Keratinocyte (primary cell): ENCODE measurements around the gene ALS2. TPM values are rescaled to one million over a fixed set of nuclear protein-coding genes. Genes with fewer than 3 reads are reported as not detected.

Experiments
- DNase-seq: peaks from one replicate; pipeline ENCODE4 v3.0.0-alpha.2; 2011; ENCODE audit warnings: low read depth, missing footprints, low spot score
- FAIRE-seq: peaks from 2 replicates; lab custom pipeline; 2011; peaks lifted over from hg19 to GRCh38; lab: Jason Lieb, UNC
- H2AFZ ChIP-seq: 2 replicates; pipeline ENCODE4 v1.6.0; 2012; ENCODE audit warnings: low read length, control low read depth, inconsistent platforms; ENCODE audit not compliant: control insufficient read depth
- H3K27ac ChIP-seq: 2 replicates; pipeline ENCODE4 v1.5.1; 2011; ENCODE audit warnings: low read length; ENCODE audit not compliant: control insufficient read depth, insufficient read depth
- H3K27me3 ChIP-seq: 3 replicates; pipeline ENCODE4 v1.6.0; 2011; ENCODE audit warnings: low read length; ENCODE audit not compliant: control insufficient read depth, insufficient read depth; ENCODE audit errors: extremely low read depth
- H3K36me3 ChIP-seq, 2 experiments: 2 replicates in 1 of 2; 3 replicates in 1 of 2; pipeline ENCODE4 v1.5.1; 2011; ENCODE audit warnings: low read length in 2 of 2, mild to moderate bottlenecking in 1 of 2; ENCODE audit not compliant: control insufficient read depth in 2 of 2, insufficient read depth in 2 of 2; ENCODE audit errors: extremely low read depth in 1 of 2
- H3K4me1 ChIP-seq: 3 replicates; pipeline ENCODE4 v1.5.1; 2011; ENCODE audit warnings: low read length; ENCODE audit not compliant: control insufficient read depth, insufficient read depth; ENCODE audit errors: extremely low read depth
- H3K4me2 ChIP-seq: 3 replicates; pipeline ENCODE4 v1.6.0; 2011; ENCODE audit warnings: low read depth, low read length; ENCODE audit not compliant: control insufficient read depth, insufficient read depth; ENCODE audit errors: extremely low read depth
- H3K4me3 ChIP-seq, 3 experiments: fragments of 200-600 bp in 1 of 3; sonication (generic) in 1 of 3; 2 replicates in 2 of 3; 3 replicates in 1 of 3; pipeline ENCODE4 v1.5.1; 2011 to 2016; ENCODE audit warnings: low read length in 3 of 3, mild to moderate bottlenecking in 3 of 3, control low read depth in 2 of 3, inconsistent platforms in 1 of 3, low read depth in 1 of 3, mixed read lengths in 1 of 3, mixed run types in 1 of 3, moderate library complexity in 1 of 3; ENCODE audit not compliant: control insufficient read depth in 2 of 3, insufficient read depth in 2 of 3; ENCODE audit errors: extremely low read depth in 1 of 3
- H3K79me2 ChIP-seq: 2 replicates; pipeline ENCODE4 v1.6.0; 2012; ENCODE audit warnings: low read length; ENCODE audit not compliant: control insufficient read depth, insufficient read depth
- H3K9ac ChIP-seq: 3 replicates; pipeline ENCODE4 v1.6.0; 2011; ENCODE audit warnings: low read length; ENCODE audit not compliant: control insufficient read depth, insufficient read depth; ENCODE audit errors: extremely low read depth
- H3K9me1 ChIP-seq: 3 replicates; pipeline ENCODE4 v1.6.0; 2011; ENCODE audit warnings: low read length; ENCODE audit not compliant: control insufficient read depth, insufficient read depth; ENCODE audit errors: extremely low read depth
- H3K9me3 ChIP-seq: 2 replicates; pipeline ENCODE4 v1.5.1; 2012; ENCODE audit warnings: low read depth, low read length; ENCODE audit not compliant: control insufficient read depth
- H4K20me1 ChIP-seq: 3 replicates; pipeline ENCODE4 v1.6.0; 2011; ENCODE audit warnings: low read length; ENCODE audit not compliant: control insufficient read depth, insufficient read depth; ENCODE audit errors: extremely low read depth
- EZH2 ChIP-seq: IDR thresholded peaks from one replicate; pipeline ENCODE4 v1.6.1; 2012; ENCODE audit warnings: inconsistent platforms, mild to moderate bottlenecking, low read length, moderate library complexity
- dilution Hi-C: fragments of 300-500 bp; cut with MboI; formaldehyde crosslinking; loops from one replicate; pipeline ENCODE4 v1.7.0; 2020; ENCODE audit warnings: low sequenced_read_pairs; ENCODE audit not compliant: extremely low pct_ligation_motif_present
- polyA plus RNA-seq, 5 experiments: library from polyadenylated mRNA; depleted of rRNA in 3 of 5; stranded (reverse) in 3 of 5; stranded (forward) in 1 of 5; unstranded in 1 of 5; fragments of >200 nt; gene quantifications; 1 replicate in 1 of 5; 2 replicates in 3 of 5; 3 replicates in 1 of 5; pipeline versions ENCODE4 v1.2.1 to v1.2.3, GENCODE V29; 2011 to 2012; ENCODE audit warnings: missing spikeins in 2 of 5, low read depth in 1 of 5, low replicate concordance in 1 of 5
- TF ChIP-seq, protein P1 (sequence below), 3 experiments: IDR thresholded peaks in 1 of 3; conservative IDR thresholded peaks in 1 of 3; optimal IDR thresholded peaks in 1 of 3; 2 replicates in 2 of 3; 3 replicates in 1 of 3; pipeline versions ENCODE3 to v1.5.1; 2011; ENCODE audit warnings: low read length in 3 of 3, mild to moderate bottlenecking in 3 of 3, moderate library complexity in 2 of 3, control low read depth in 1 of 3, inconsistent platforms in 1 of 3; ENCODE audit not compliant: insufficient read depth in 2 of 3; ENCODE audit errors: extremely low read depth in 1 of 3

Gene ALS2
- polyA plus RNA-seq, 1 donor (not counting 4 experiments of a cell fraction or from before 2014, with no cell fraction given) = 25.8 TPM

GRCh38 chr2:201781557-201782051 is 871 bp upstream of the ALS2 start:
- Histone ChIP-seq H3K9me1 (no peaks in the 10 kb centered on the region), H3K36me3 (no peaks in the 10 kb centered on the region), H3K27ac (peak overlapping the region; percentile 77), H3K79me2 (peaks cover 36% of the 10 kb centered on the region), H3K4me2 (peak overlapping the region; percentile 94), H3K9ac (peak overlapping the region; percentile 90), H3K4me3 (peak overlapping the region; percentile 66 to 92 (median 83)), H4K20me1 (no peaks in the 10 kb centered on the region), H3K27me3 (no peaks in the 10 kb centered on the region), H2AFZ (peak overlapping the region; percentile 98), H3K9me3 (no peaks in the 10 kb centered on the region), H3K4me1 (peaks cover 24% of the 10 kb centered on the region)
- DNase-seq = no peak
- TF ChIP-seq, protein P1, sequence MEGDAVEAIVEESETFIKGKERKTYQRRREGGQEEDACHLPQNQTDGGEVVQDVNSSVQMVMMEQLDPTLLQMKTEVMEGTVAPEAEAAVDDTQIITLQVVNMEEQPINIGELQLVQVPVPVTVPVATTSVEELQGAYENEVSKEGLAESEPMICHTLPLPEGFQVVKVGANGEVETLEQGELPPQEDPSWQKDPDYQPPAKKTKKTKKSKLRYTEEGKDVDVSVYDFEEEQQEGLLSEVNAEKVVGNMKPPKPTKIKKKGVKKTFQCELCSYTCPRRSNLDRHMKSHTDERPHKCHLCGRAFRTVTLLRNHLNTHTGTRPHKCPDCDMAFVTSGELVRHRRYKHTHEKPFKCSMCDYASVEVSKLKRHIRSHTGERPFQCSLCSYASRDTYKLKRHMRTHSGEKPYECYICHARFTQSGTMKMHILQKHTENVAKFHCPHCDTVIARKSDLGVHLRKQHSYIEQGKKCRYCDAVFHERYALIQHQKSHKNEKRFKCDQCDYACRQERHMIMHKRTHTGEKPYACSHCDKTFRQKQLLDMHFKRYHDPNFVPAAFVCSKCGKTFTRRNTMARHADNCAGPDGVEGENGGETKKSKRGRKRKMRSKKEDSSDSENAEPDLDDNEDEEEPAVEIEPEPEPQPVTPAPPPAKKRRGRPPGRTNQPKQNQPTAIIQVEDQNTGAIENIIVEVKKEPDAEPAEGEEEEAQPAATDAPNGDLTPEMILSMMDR (optimal IDR thresholded peaks at IDR 0.05 in 1 of 3, IDR thresholded peaks at IDR 0.05 in 1 of 3, conservative IDR thresholded peaks at IDR 0.05 in 1 of 3; ENCODE audit: extremely low read depth in 1 of 3, insufficient read depth in 2 of 3, low read length in 3 of 3) = no peak
- TF ChIP-seq EZH2 = no peak
- dilution Hi-C loops = no loop called here
- FAIRE-seq = peak; percentile 71

- TF ChIP-seq, protein P1 (optimal IDR thresholded peaks at IDR 0.05 in 1 of 3, IDR thresholded peaks at IDR 0.05 in 1 of 3, conservative IDR thresholded peaks at IDR 0.05 in 1 of 3; ENCODE audit: extremely low read depth in 1 of 3, insufficient read depth in 2 of 3, low read length in 3 of 3) = no peak
- TF ChIP-seq EZH2 = no peak
- Histone ChIP-seq H3K9ac (peak overlapping the region; percentile 90), H3K4me2 (peak overlapping the region; percentile 73), H3K36me3 (peaks cover 0 to 3% of the 10 kb centered on the region in 2 experiments), H3K79me2 (peaks cover 51% of the 10 kb centered on the region), H3K9me1 (no peaks in the 10 kb centered on the region), H3K27me3 (no peaks in the 10 kb centered on the region), H3K9me3 (no peaks in the 10 kb centered on the region), H3K4me3 (peak overlapping the region; percentile 66 to 92 (median 83)), H2AFZ (peak overlapping the region; percentile 49), H3K4me1 (peaks cover 24% of the 10 kb centered on the region), H4K20me1 (no peaks in the 10 kb centered on the region), H3K27ac (peak overlapping the region; percentile 77)
- dilution Hi-C loops = no loop called here
- FAIRE-seq (peak; percentile 34), DNase-seq (no peak)
These were observed 646 bp downstream of the ALS2 start for GRCh38 chr2:201779901-201780673.
